Gastrocnemius medialis (tissue), 4 donors: ENCODE results near the gene PALLD. TPM values are rescaled to one million over a fixed set of nuclear protein-coding genes. Genes with fewer than 3 reads are reported as not detected.

Source experiments
- ATAC-seq, 2 donors: fragments of 150-250 bp; one replicate each; pipeline ENCODE4 v1.9.1; 2016
- DNase-seq, 2 donors: peaks; one replicate each; pipeline ENCODE4 v3.0.0-alpha.2; 2019
- H3K27ac ChIP-seq, 4 donors: fragments of 200-600 bp; sonication (generic); 1 replicate in 1 of 4; 2 replicates in 3 of 4; pipeline ENCODE4 v1.5.1; 2016 to 2018; ENCODE audit warnings: mild to moderate bottlenecking in 2 of 4, moderate library complexity in 1 of 4
- H3K27me3 ChIP-seq, 3 donors: fragments of 200-600 bp; sonication (generic) in 2 of 3; 1 replicate in 1 of 3; 2 replicates in 2 of 3; pipeline versions ENCODE4 v1.5.1 to v1.6.0; 2016 to 2019; ENCODE audit warnings: mild to moderate bottlenecking in 1 of 3, moderate library complexity in 1 of 3
- H3K36me3 ChIP-seq, 2 donors: fragments of 200-600 bp; sonication (generic) in 1 of 2; one replicate each; pipeline ENCODE4 v1.5.1; 2017 to 2018
- H3K4me1 ChIP-seq, 2 donors: fragments of 200-600 bp; sonication (generic) in 1 of 2; one replicate each; pipeline ENCODE4 v1.5.1; 2016 to 2017; ENCODE audit warnings: mild to moderate bottlenecking in 2 of 2
- H3K4me3 ChIP-seq, 4 donors: fragments of 200-600 bp; sonication (generic) in 3 of 4; 1 replicate in 1 of 4; 2 replicates in 3 of 4; pipeline ENCODE4 v1.5.1; 2016 to 2019; ENCODE audit warnings: mild to moderate bottlenecking in 2 of 4
- H3K9me3 ChIP-seq, 3 donors: fragments of 200-600 bp; sonication (generic) in 2 of 3; 1 replicate in 1 of 3; 2 replicates in 2 of 3; pipeline ENCODE4 v1.5.1; 2016 to 2019
- POLR2A ChIP-seq, 2 donors: fragments of 450-650 bp; IDR thresholded peaks; one replicate each; pipeline ENCODE4 v1.6.1; 2017; ENCODE audit warnings: antibody characterized with exemption in 2 of 2, mild to moderate bottlenecking in 2 of 2, moderate library complexity in 2 of 2
- in situ Hi-C, 4 donors: fragments of 200-750 bp; cut with MboI; loops; one replicate each; pipeline versions ENCODE4 v1.15.0 to v1.8.0; 2017; ENCODE audit warnings: low sequenced_read_pairs in 4 of 4
- intact Hi-C: fragments of 100-400 bp; cut with DNase I; formaldehyde crosslinking; loops from one replicate; pipeline ENCODE4 v1.15.1; 2023; ENCODE audit warnings: low total_unique reads
- total RNA-seq, 4 donors: library from RNA; depleted of rRNA; stranded (reverse); fragments of >200 nt; gene quantifications; one replicate each; pipeline versions ENCODE4 v1.1.0 to v1.2.3, GENCODE V29; 2016
- TF ChIP-seq, protein P1 (sequence below), 5 experiments: fragments of 450-650 bp in 3 of 5; fragments of 200-600 bp in 2 of 5; sonication (generic) in 2 of 5; IDR thresholded peaks in 4 of 5; conservative IDR thresholded peaks in 1 of 5; 1 replicate in 4 of 5; 2 replicates in 1 of 5; pipeline ENCODE4 v1.5.1; 2016 to 2019; ENCODE audit warnings: antibody characterized with exemption in 5 of 5, mild to moderate bottlenecking in 3 of 5, moderate library complexity in 3 of 5

Gene PALLD
- total RNA-seq, 4 donors from 2014 or later = 165 to 439 (median 319) TPM

DNA sequence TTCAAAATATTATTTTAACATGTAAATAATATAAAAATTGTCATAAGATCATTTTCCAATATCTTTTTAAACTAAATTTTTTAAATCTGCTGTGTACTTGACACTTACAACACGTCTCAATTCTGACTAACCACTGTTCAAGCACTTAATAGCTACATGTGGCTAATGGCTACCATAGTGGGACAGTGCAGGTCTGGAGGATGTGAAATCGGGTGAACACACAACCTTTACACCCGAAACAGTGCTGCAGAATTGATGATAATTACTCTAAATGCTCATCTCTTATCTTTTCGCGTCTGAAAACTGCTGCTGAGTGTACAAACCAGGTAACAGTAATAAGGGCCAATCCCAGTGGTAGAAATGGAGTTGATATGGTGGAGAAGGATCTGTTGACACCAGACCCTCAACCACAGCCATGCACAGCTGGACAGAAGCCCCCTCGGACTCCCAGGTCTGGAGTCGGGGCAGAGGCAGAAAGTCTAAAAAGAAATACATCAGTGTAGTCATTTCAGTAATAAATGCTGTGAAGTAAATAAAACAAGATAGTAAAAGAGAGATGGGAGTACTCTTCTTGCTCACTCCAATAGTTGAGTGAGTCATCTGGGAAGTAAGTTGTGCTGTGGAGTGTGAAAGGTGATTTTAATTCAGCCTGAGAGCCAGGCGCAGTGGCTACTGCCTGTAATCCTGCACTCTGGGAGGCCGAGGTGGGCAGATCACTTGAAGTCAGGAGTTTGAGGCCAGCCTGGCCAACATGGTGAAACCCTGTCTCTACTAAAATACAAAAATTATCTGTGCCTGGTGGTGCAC, 363.2 kb downstream of the PALLD start:
- DNase-seq (no peak), ATAC-seq (no peak)
- H3K27me3 ChIP-seq = no peaks in the 10 kb centered on the region
- H3K9me3 ChIP-seq = no peaks in the 10 kb centered on the region
- peak overlapping the region; percentile 10 to 49 (median 36) for H3K27ac ChIP-seq
- H3K4me3 ChIP-seq = no peak overlapping the region
- H3K4me1 ChIP-seq = peaks cover 33 to 39% of the 10 kb centered on the region in 2 donors
- in situ Hi-C loops = no loop called here
- no peak for TF ChIP-seq POLR2A (IDR thresholded peaks at IDR 0.05)
- TF ChIP-seq, protein P1, sequence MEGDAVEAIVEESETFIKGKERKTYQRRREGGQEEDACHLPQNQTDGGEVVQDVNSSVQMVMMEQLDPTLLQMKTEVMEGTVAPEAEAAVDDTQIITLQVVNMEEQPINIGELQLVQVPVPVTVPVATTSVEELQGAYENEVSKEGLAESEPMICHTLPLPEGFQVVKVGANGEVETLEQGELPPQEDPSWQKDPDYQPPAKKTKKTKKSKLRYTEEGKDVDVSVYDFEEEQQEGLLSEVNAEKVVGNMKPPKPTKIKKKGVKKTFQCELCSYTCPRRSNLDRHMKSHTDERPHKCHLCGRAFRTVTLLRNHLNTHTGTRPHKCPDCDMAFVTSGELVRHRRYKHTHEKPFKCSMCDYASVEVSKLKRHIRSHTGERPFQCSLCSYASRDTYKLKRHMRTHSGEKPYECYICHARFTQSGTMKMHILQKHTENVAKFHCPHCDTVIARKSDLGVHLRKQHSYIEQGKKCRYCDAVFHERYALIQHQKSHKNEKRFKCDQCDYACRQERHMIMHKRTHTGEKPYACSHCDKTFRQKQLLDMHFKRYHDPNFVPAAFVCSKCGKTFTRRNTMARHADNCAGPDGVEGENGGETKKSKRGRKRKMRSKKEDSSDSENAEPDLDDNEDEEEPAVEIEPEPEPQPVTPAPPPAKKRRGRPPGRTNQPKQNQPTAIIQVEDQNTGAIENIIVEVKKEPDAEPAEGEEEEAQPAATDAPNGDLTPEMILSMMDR (IDR thresholded peaks at IDR 0.05 in 4 of 5, conservative IDR thresholded peaks at IDR 0.05 in 1 of 5) = no peak
- H3K36me3 ChIP-seq = no peaks in the 10 kb centered on the region
- intact Hi-C loops = no loop called here

DNA sequence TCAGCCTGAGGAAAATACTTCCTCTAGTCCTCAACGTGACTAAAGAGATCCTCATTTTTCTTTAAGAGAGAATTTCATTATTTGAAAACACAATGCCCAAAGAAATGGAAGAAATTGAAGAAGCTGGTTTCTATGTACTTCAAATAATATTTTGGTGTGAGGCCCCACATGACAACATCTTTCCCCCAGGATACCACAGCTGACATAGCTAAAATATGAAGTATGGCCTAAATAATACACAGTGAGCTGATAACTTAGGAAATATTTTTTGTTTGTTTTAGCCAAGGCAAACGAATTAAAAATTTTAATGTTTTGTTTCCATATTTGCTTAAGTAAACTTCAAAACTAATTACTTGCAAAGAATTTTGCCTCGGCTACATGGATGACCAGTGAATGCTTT, 364.0 kb downstream of the PALLD start:
- H3K36me3 ChIP-seq = no peaks in the 10 kb centered on the region
- no peak overlapping the region for H3K4me3 ChIP-seq
- no peaks in the 10 kb centered on the region for H3K27me3 ChIP-seq
- DNase-seq (no peak), ATAC-seq (no peak)
- intact Hi-C loops = no loop called here
- in situ Hi-C loops = no loop called here
- H3K27ac ChIP-seq = peak overlapping the region; percentile 10 to 49 (median 36)
- peaks cover 36 to 37% of the 10 kb centered on the region in 2 donors for H3K4me1 ChIP-seq
- no peak for TF ChIP-seq POLR2A (IDR thresholded peaks at IDR 0.05)
- TF ChIP-seq, protein P1 (IDR thresholded peaks at IDR 0.05 in 4 of 5, conservative IDR thresholded peaks at IDR 0.05 in 1 of 5) = no peak
- H3K9me3 ChIP-seq = no peaks in the 10 kb centered on the region

DNA sequence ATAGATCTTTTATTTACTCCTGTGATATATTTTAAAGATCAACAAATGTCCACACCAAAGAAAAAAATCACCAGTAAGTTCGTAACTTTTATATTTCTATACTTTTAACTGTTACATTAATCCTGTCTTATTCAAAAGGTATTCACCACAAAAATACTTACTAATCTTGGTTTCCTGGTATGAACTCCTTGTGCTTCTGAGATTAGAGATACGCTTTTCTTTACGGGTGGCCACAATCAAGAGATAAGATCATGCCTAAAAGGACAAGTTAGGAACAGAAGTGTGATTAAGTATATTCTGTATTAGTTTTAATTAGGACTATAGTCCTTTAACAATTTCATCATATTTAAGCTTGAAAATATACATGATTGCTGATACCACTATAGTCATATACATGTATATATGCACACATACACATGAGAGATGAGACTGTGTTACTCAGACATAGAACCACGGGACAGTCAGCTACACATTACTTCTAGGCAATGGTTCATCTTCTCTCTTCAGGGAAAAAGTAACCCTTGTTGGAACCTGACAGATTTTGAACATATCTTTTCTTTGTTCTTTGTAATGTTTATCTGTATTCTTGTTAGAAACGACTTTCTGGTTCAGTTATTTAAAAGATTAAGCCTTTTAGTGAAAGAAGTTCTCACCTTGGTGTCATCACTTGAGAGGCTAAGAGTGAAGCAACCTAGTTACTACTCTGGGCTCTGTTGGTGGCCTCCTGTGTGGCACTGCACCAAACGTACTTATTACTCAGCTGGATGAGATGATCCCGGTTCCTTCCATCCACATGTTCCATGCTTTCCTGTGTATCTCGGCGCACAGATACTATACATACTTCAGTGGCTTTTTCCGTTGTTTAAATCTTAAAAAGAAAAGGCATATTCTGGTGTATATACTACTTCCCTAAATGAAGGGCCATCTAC, 367.1 kb downstream of the PALLD start:
- no peaks in the 10 kb centered on the region for H3K27me3 ChIP-seq
- no peak for TF ChIP-seq POLR2A (IDR thresholded peaks at IDR 0.05)
- in situ Hi-C loops = no loop called here

DNA sequence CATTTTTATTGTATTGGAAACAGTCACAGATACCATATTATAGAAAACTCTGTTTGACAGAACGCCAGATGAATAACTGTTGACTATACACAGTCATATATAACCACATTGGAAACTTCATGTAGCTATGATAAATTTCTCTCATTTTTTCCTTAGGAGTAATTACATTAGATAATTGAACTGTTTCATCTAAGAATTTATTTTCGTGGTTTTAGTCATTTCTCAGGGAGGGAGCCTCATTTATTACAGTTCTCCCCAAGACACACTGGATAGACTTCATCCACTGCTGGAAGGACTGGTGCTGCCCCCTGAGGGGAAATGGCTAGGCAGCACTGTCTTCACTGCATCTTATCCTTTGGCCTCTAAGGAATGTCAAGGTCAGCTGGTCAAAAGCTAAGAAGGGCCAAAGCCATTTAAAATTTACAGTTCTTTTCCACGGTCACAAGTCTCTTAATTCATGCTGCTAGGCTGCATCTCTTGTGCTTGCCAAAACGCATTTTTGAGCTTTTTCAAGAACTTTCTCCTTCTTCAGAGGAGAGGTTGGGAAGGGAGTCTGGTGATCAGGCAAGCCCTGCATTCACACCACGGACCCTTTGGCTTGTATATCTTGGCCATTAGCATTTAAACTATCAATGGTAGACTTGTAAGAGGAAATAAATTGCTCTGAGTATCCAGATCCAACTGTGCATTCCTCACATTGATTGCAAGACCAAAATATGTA, 368.1 kb downstream of the PALLD start:
- Histone ChIP-seq H3K27ac (peak overlapping the region in 1 of 4 donors; percentile 2), H3K4me1 (peaks cover 30 to 38% of the 10 kb centered on the region in 2 donors), H3K4me3 (no peak overlapping the region), H3K9me3 (no peaks in the 10 kb centered on the region), H3K36me3 (no peaks in the 10 kb centered on the region), H3K27me3 (no peaks in the 10 kb centered on the region)
- no peak for DNase-seq
- in situ Hi-C loops = no loop called here
- no peak for ATAC-seq
- intact Hi-C loops = no loop called here
- no peak for TF ChIP-seq POLR2A (IDR thresholded peaks at IDR 0.05)
- TF ChIP-seq, protein P1 (IDR thresholded peaks at IDR 0.05 in 4 of 5, conservative IDR thresholded peaks at IDR 0.05 in 1 of 5) = peak in 1 of 5 experiments; percentile 31

More for the DNA sequence above, 367.1 kb downstream of the PALLD start:
- Histone ChIP-seq H3K4me3 (no peak overlapping the region), H3K4me1 (peaks cover 23 to 34% of the 10 kb centered on the region in 2 donors), H3K27ac (peak overlapping the region in 1 of 4 donors; percentile 2), H3K9me3 (no peaks in the 10 kb centered on the region), H3K36me3 (no peaks in the 10 kb centered on the region)
- no peak for DNase-seq
- intact Hi-C loops = no loop called here
- ATAC-seq = no peak
